H1 (cell line): ENCODE results near the gene ADGRF5.

Source experiments
- CTBP2 ChIP-seq: IDR thresholded peaks from 2 replicates; pipeline ENCODE4 v1.7.0; 2011; ENCODE audit warnings: borderline replicate concordance, mild to moderate bottlenecking, moderate library complexity, mixed read lengths, low read length; ENCODE audit not compliant: insufficient read depth, insufficient read length
- CTCF ChIP-seq, 3 experiments: IDR thresholded peaks; 1 replicate in 2 of 3; 2 replicates in 1 of 3; pipeline versions ENCODE4 v1.5.1 to v1.6.1; 2011; ENCODE audit warnings: low read length in 3 of 3, mild to moderate bottlenecking in 3 of 3, inconsistent platforms in 2 of 3, low read depth in 1 of 3, moderate library complexity in 1 of 3; ENCODE audit not compliant: insufficient read depth in 1 of 3; ENCODE audit errors: control extremely low read depth in 1 of 3
- EP300 ChIP-seq, 2 experiments: IDR thresholded peaks; 1 replicate in 1 of 2; 2 replicates in 1 of 2; pipeline ENCODE4 v1.6.1; 2011 to 2012; ENCODE audit warnings: low read depth in 2 of 2, low read length in 2 of 2, mild to moderate bottlenecking in 2 of 2, borderline replicate concordance in 1 of 2, inconsistent platforms in 1 of 2, moderate library complexity in 1 of 2
- EZH2 ChIP-seq: fragments of 200-600 bp; sonication (generic); IDR thresholded peaks from 2 replicates; pipeline ENCODE4 v1.7.1; 2012; ENCODE audit warnings: low read depth, mild to moderate bottlenecking, moderate library complexity, low read length, inconsistent platforms; ENCODE audit not compliant: severe bottlenecking
- FOSL1 ChIP-seq: IDR thresholded peaks from 2 replicates; pipeline ENCODE4 v1.6.1; 2011; ENCODE audit warnings: mild to moderate bottlenecking, low read depth, low read length, moderate library complexity; ENCODE audit not compliant: insufficient read depth
- JUN ChIP-seq: IDR thresholded peaks from 2 replicates; pipeline ENCODE4 v1.6.1; 2011; ENCODE audit warnings: low read depth, mild to moderate bottlenecking, improper control_type of control experiment, low read length
- NRF1 ChIP-seq: IDR thresholded peaks from 2 replicates; pipeline ENCODE4 v1.6.1; 2011; ENCODE audit warnings: mild to moderate bottlenecking, low read depth, low read length, improper control_type of control experiment
- POLR2A ChIP-seq, 2 experiments: IDR thresholded peaks; 1 replicate in 1 of 2; 2 replicates in 1 of 2; pipeline ENCODE4 v1.6.1; 2011; ENCODE audit warnings: low read depth in 2 of 2, low read length in 2 of 2, mild to moderate bottlenecking in 2 of 2; ENCODE audit errors: control extremely low read depth in 1 of 2
- RAD21 ChIP-seq, 2 experiments: IDR thresholded peaks in 1 of 2; conservative IDR thresholded peaks in 1 of 2; 2 replicates each; pipeline ENCODE4 v1.6.1; 2011; ENCODE audit warnings: low read depth in 2 of 2, low read length in 2 of 2, improper control_type of control experiment in 1 of 2, inconsistent platforms in 1 of 2, mild to moderate bottlenecking in 1 of 2, moderate library complexity in 1 of 2
- RFX5 ChIP-seq: IDR thresholded peaks from 2 replicates; pipeline ENCODE4 v1.6.1; 2011; ENCODE audit warnings: low read depth, low read length, improper control_type of control experiment, borderline replicate concordance
- SIN3A ChIP-seq, 2 experiments: IDR thresholded peaks in 1 of 2; conservative IDR thresholded peaks in 1 of 2; 2 replicates each; pipeline ENCODE4 v1.6.1; 2011 to 2012; ENCODE audit warnings: low read length in 2 of 2, improper control_type of control experiment in 1 of 2, low read depth in 1 of 2, mild to moderate bottlenecking in 1 of 2
- SIRT6 ChIP-seq: IDR thresholded peaks from one replicate; pipeline ENCODE4 v1.7.1; 2012; ENCODE audit warnings: low read length, inconsistent platforms
- SRF ChIP-seq: IDR thresholded peaks from 2 replicates; pipeline ENCODE4 v1.6.1; 2011; ENCODE audit warnings: mild to moderate bottlenecking, low read depth, low read length, moderate library complexity
- ZNF274 ChIP-seq: IDR thresholded peaks from 2 replicates; pipeline ENCODE4 v1.7.0; 2012; ENCODE audit warnings: low read length, borderline replicate concordance; ENCODE audit errors: extremely low read depth

GRCh38 chr6:46845126-46845525 is 76.6 kb downstream of the ADGRF5 start:
- TF ChIP-seq CTCF (IDR thresholded peaks at IDR 0.05; ENCODE audit: control extremely low read depth in 1 of 3, insufficient read depth in 1 of 3, low read depth in 1 of 3, low read length in 3 of 3) (no peak), SIRT6 (no peak), SRF (no peak), POLR2A (IDR thresholded peaks at IDR 0.05; ENCODE audit: control extremely low read depth in 1 of 2, low read depth in 2 of 2, low read length in 2 of 2) (no peak), ZNF274 (no peak), EZH2 (no peak), JUN (no peak), EP300 (IDR thresholded peaks at IDR 0.05; ENCODE audit: borderline replicate concordance in 1 of 2, low read depth in 2 of 2, low read length in 2 of 2) (no peak), RAD21 (IDR thresholded peaks at IDR 0.05 in 1 of 2, conservative IDR thresholded peaks at IDR 0.05 in 1 of 2; ENCODE audit: low read depth in 2 of 2, low read length in 2 of 2) (no peak), NRF1 (no peak), FOSL1 (no peak), CTBP2 (no peak), RFX5 (no peak), SIN3A (conservative IDR thresholded peaks at IDR 0.05 in 1 of 2, IDR thresholded peaks at IDR 0.05 in 1 of 2; ENCODE audit: low read depth in 1 of 2, low read length in 2 of 2) (no peak)
